ENCODE measurements around the gene DLGAP1. TPM values are rescaled to one million over a fixed set of nuclear protein-coding genes. Genes with fewer than 3 reads are reported as not detected.

The DLGAP1 gene
- total and polyA plus RNA-seq, 10 of the 15 experiments (the other 5 are each of a cell fraction or from before 2014, with no cell fraction given), result 0.23 to 27.6 (median 1.9) TPM

DNA sequence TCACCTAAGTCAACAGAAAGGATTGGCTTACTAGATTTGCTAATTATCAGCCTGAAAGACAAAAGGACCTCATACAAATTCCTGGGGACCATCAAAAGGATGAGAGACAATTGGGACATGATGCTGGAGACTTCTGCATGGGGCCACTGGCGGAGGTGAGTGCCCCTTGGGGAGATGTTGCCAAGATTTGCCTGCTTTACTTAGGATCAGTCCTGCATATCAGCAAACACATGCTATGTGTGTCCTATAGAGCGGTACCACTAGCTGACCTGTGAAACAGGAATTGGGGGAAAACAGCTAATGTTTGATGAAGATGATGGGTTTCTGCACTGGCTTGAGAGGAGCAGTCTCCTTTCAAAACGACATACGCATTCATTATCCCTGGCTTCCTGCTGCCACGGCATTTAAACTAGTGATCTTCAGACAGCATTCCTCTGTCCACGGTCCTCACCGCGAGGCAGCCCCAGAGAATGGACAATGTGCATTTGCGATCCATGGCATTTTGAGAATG, 901.0 kb downstream of the DLGAP1 start (continued):
- TF ChIP-seq, protein P1, sequence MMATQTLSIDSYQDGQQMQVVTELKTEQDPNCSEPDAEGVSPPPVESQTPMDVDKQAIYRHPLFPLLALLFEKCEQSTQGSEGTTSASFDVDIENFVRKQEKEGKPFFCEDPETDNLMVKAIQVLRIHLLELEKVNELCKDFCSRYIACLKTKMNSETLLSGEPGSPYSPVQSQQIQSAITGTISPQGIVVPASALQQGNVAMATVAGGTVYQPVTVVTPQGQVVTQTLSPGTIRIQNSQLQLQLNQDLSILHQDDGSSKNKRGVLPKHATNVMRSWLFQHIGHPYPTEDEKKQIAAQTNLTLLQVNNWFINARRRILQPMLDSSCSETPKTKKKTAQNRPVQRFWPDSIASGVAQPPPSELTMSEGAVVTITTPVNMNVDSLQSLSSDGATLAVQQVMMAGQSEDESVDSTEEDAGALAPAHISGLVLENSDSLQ (IDR thresholded peaks at IDR 0.05), result no peak
- TF ChIP-seq, protein P2, sequence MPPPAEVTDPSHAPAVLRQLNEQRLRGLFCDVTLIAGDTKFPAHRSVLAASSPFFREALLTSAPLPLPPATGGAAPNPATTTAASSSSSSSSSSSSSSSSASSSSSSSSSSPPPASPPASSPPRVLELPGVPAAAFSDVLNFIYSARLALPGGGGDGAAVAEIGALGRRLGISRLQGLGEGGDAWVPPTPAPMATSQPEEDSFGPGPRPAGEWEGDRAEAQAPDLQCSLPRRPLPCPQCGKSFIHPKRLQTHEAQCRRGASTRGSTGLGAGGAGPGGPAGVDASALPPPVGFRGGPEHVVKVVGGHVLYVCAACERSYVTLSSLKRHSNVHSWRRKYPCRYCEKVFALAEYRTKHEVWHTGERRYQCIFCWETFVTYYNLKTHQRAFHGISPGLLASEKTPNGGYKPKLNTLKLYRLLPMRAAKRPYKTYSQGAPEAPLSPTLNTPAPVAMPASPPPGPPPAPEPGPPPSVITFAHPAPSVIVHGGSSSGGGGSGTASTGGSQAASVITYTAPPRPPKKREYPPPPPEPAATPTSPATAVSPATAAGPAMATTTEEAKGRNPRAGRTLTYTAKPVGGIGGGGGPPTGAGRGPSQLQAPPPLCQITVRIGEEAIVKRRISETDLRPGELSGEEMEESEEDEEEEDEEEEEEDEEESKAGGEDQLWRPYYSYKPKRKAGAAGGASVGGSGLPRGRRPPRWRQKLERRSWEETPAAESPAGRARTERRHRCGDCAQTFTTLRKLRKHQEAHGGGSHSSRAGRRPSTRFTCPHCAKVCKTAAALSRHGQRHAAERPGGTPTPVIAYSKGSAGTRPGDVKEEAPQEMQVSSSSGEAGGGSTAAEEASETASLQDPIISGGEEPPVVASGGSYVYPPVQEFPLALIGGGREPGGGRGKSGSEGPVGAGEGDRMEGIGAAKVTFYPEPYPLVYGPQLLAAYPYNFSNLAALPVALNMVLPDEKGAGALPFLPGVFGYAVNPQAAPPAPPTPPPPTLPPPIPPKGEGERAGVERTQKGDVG (CRISPR knock-in tag; IDR thresholded peaks at IDR 0.05), result no peak
- no peak for TF ChIP-seq ZNF274 (IDR thresholded peaks at IDR 0.05; ENCODE audit: insufficient read depth, insufficient read length)
- no peak for TF ChIP-seq SMC3 (IDR thresholded peaks at IDR 0.05; ENCODE audit: borderline replicate concordance, low read length)
- no peak for TF ChIP-seq ESRRA (IDR thresholded peaks at IDR 0.05; ENCODE audit: low read length)
- TF ChIP-seq, protein P3, sequence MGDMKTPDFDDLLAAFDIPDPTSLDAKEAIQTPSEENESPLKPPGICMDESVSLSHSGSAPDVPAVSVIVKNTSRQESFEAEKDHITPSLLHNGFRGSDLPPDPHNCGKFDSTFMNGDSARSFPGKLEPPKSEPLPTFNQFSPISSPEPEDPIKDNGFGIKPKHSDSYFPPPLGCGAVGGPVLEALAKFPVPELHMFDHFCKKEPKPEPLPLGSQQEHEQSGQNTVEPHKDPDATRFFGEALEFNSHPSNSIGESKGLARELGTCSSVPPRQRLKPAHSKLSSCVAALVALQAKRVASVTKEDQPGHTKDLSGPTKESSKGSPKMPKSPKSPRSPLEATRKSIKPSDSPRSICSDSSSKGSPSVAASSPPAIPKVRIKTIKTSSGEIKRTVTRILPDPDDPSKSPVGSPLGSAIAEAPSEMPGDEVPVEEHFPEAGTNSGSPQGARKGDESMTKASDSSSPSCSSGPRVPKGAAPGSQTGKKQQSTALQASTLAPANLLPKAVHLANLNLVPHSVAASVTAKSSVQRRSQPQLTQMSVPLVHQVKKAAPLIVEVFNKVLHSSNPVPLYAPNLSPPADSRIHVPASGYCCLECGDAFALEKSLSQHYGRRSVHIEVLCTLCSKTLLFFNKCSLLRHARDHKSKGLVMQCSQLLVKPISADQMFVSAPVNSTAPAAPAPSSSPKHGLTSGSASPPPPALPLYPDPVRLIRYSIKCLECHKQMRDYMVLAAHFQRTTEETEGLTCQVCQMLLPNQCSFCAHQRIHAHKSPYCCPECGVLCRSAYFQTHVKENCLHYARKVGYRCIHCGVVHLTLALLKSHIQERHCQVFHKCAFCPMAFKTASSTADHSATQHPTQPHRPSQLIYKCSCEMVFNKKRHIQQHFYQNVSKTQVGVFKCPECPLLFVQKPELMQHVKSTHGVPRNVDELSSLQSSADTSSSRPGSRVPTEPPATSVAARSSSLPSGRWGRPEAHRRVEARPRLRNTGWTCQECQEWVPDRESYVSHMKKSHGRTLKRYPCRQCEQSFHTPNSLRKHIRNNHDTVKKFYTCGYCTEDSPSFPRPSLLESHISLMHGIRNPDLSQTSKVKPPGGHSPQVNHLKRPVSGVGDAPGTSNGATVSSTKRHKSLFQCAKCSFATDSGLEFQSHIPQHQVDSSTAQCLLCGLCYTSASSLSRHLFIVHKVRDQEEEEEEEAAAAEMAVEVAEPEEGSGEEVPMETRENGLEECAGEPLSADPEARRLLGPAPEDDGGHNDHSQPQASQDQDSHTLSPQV (IDR thresholded peaks at IDR 0.05), result no peak
- no peak for TF ChIP-seq ZNF217 (IDR thresholded peaks at IDR 0.05)
- no peak for TF ChIP-seq SMAD1 (IDR thresholded peaks at IDR 0.05; ENCODE audit: low read depth, partially characterized antibody)
- no peak for TF ChIP-seq IKZF2 (IDR thresholded peaks at IDR 0.05)
- TF ChIP-seq HCFC1 (IDR thresholded peaks at IDR 0.05; ENCODE audit: low read length), result no peak
